D721Med (cell line): ENCODE measurements around the gene BBS5.
A peak's percentile ranks its signal among the peaks of the same experiment; 100 is the strongest.
"Not testable (repeated sequence)": the region's sequence is repeated elsewhere in the genome, so short reads cannot be mapped to it uniquely, and the experiment has no call there.

Experiments
- DNase-seq: peaks from one replicate; pipeline ENCODE4 v3.0.0; 2011; ENCODE audit warnings: low spot score; ENCODE audit not compliant: insufficient read length
- FAIRE-seq: peaks from 2 replicates; lab custom pipeline; 2011; peaks lifted over from hg19 to GRCh38; lab: Jason Lieb, UNC
- CTCF ChIP-seq: IDR thresholded peaks from 2 replicates; pipeline ENCODE4 v1.5.1; 2012; ENCODE audit warnings: mild to moderate bottlenecking, control low read depth; ENCODE audit not compliant: insufficient read depth; ENCODE audit errors: missing control alignments

BBS5 gene

GRCh38 chr2:169509298-169509885 lies 30.1 kb downstream of the BBS5 start, which contains the start of gene KLHL41:
Gene KLHL41, plus strand, starts transcription at chr2:169509702. Its CDS starts 77 bp downstream, at chr2:169509779.
- FAIRE-seq: peak; percentile 56
- no peak for TF ChIP-seq CTCF
- DNase-seq: no peak

GRCh38 chr2:169509955-169510354 lies 30.7 kb downstream of the BBS5 start:
- TF ChIP-seq CTCF: no peak
- no peak for DNase-seq
- no peak for FAIRE-seq

GRCh38 chr2:169510496-169510895 lies 31.2 kb downstream of the BBS5 start:
- TF ChIP-seq CTCF: no peak
- FAIRE-seq (no peak), DNase-seq (no peak)

- DNase-seq (no peak), FAIRE-seq (no peak)
- TF ChIP-seq CTCF: no peak
Observed at GRCh38 chr2:169511818-169512217, 32.5 kb downstream of the BBS5 start.

DNA sequence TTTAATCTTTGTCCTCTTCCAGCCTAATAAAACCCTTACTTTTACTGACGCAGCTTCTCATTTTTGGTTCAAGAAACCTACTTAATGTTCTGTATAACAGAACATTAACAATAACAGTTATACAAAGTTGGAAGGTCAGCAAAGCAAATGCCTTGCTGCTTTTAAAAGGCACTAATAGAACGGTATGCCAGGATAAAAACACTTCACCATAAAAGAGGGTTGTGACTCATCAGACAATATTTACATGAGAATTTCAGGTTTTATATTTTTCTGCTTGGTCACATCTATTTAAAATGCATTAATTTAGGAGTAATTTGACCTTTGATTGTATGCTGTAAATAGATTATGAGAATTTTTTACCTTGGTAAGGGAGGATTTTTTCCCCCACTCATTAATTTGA lies 33.2 kb downstream of the BBS5 start:
- no peak for DNase-seq
- TF ChIP-seq CTCF: no peak
- FAIRE-seq: no peak

- no peak for TF ChIP-seq CTCF
- DNase-seq: no peak
- FAIRE-seq: no peak
Observed at GRCh38 chr2:169513094-169513493, 33.8 kb downstream of the BBS5 start.

GRCh38 chr2:169513926-169514325 lies 34.6 kb downstream of the BBS5 start:
- TF ChIP-seq CTCF: no peak
- DNase-seq: no peak
- no peak for FAIRE-seq

DNA sequence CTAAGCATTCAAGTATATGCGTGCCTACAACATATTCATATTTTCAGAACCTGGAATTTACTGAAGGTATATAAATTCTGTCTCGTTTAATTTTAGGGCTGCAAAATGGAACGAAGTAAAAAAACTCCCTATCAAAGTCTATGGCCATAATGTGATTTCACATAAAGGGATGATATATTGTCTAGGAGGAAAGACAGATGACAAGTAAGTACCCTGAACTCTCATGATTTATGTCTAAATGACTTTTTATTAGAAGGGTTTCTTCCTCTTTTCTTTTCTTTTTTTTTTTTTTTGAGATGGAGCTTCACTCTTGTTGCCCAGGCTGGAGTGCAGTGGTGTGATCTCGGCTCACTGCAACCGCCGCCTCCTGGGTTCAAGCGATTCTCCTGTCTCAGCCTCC lies 35.5 kb downstream of the BBS5 start:
- FAIRE-seq, DNase-seq: not testable (repeated sequence)

DNA sequence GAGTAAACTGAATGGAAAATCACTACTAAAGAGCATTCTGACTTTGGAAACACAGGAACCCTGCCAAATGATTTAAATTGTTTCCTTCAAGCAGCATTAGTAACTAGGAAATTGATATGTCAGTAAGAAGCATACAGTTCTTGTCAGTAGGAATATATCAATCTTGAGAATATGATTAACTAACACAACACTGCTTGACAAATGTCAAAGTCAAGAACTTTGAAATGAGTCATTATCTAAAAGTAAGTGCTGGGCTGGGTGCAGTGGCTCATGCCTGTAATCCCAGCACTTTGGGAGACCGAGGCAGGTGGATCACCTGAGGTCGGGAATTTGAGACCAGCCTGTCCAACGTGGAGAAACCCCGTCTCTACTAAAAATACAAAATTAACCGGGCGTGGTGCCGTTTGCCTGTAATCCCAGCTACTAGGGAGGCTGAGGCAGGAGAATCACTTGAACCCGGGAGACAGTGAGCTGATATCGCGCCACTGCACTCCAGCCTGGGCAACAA lies 37.2 kb downstream of the BBS5 start:
- DNase-seq, FAIRE-seq: not testable (repeated sequence)
